KMS-11 (cell line): ENCODE results near the gene ADD3.

ENCODE experiments used
- H2AFZ ChIP-seq: fragments of 200-600 bp; sonication (generic); 2 replicates; pipeline ENCODE4 v1.6.1; 2016; ENCODE audit warnings: antibody characterized with exemption, mixed run types, low read depth
- H3K27ac ChIP-seq: fragments of 200-600 bp; sonication (generic); 2 replicates; pipeline ENCODE4 v1.6.1; 2016; ENCODE audit warnings: mild to moderate bottlenecking, mixed run types
- H3K27me3 ChIP-seq: fragments of 200-600 bp; sonication (generic); 2 replicates; pipeline ENCODE4 v1.6.1; 2017; ENCODE audit warnings: mild to moderate bottlenecking, low read depth, mixed run types, moderate library complexity; ENCODE audit not compliant: insufficient read depth
- H3K36me3 ChIP-seq: fragments of 200-600 bp; sonication (generic); 2 replicates; pipeline ENCODE4 v1.6.1; 2017; ENCODE audit warnings: mild to moderate bottlenecking, mixed run types; ENCODE audit not compliant: insufficient read depth
- H3K4me1 ChIP-seq: fragments of 200-600 bp; sonication (generic); 2 replicates; pipeline ENCODE4 v1.6.1; 2016; ENCODE audit warnings: mild to moderate bottlenecking, low read depth, mixed run types; ENCODE audit not compliant: poor library complexity, severe bottlenecking
- H3K4me2 ChIP-seq: fragments of 200-600 bp; sonication (generic); 2 replicates; pipeline ENCODE4 v1.7.0; 2016; ENCODE audit warnings: mild to moderate bottlenecking, mixed run types
- H3K4me3 ChIP-seq: fragments of 200-600 bp; sonication (generic); IDR thresholded peaks from 2 replicates; pipeline ENCODE4 v1.6.1; 2017; ENCODE audit warnings: low read depth, low read length, mixed read lengths; ENCODE audit not compliant: insufficient read depth
- H3K79me2 ChIP-seq: fragments of 200-600 bp; sonication (generic); 2 replicates; pipeline ENCODE4 v1.6.1; 2016; ENCODE audit warnings: low read depth, mixed run types; ENCODE audit not compliant: insufficient read depth
- H3K9ac ChIP-seq: fragments of 200-600 bp; sonication (generic); 2 replicates; pipeline ENCODE4 v1.6.1; 2016; ENCODE audit warnings: mild to moderate bottlenecking, mixed run types
- H4K20me1 ChIP-seq: fragments of 200-600 bp; sonication (generic); 2 replicates; pipeline ENCODE4 v1.6.1; 2016; ENCODE audit warnings: mild to moderate bottlenecking, mixed run types; ENCODE audit not compliant: insufficient read depth
- TF ChIP-seq, protein P1 (sequence below): fragments of 200-600 bp; sonication (generic); conservative IDR thresholded peaks from 2 replicates; pipeline ENCODE4 v1.6.1; 2017; ENCODE audit warnings: low read depth, mild to moderate bottlenecking, antibody characterized with exemption, low read length, moderate library complexity, mixed read lengths

The ADD3 gene

GRCh38 chr10:109971634-109972033, 36.1 kb upstream of the ADD3 start:
- no peak overlapping the region for H2AFZ ChIP-seq
- H3K27me3 ChIP-seq = no peaks in the 10 kb centered on the region
- H4K20me1 ChIP-seq = no peaks in the 10 kb centered on the region
- H3K36me3 ChIP-seq = no peaks in the 10 kb centered on the region
- no peaks in the 10 kb centered on the region for H3K79me2 ChIP-seq
- H3K4me1 ChIP-seq = no peaks in the 10 kb centered on the region
- H3K27ac ChIP-seq = no peak overlapping the region
- TF ChIP-seq, protein P1, sequence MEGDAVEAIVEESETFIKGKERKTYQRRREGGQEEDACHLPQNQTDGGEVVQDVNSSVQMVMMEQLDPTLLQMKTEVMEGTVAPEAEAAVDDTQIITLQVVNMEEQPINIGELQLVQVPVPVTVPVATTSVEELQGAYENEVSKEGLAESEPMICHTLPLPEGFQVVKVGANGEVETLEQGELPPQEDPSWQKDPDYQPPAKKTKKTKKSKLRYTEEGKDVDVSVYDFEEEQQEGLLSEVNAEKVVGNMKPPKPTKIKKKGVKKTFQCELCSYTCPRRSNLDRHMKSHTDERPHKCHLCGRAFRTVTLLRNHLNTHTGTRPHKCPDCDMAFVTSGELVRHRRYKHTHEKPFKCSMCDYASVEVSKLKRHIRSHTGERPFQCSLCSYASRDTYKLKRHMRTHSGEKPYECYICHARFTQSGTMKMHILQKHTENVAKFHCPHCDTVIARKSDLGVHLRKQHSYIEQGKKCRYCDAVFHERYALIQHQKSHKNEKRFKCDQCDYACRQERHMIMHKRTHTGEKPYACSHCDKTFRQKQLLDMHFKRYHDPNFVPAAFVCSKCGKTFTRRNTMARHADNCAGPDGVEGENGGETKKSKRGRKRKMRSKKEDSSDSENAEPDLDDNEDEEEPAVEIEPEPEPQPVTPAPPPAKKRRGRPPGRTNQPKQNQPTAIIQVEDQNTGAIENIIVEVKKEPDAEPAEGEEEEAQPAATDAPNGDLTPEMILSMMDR = no peak
- H3K4me2 ChIP-seq = no peak overlapping the region
- H3K9ac ChIP-seq = no peak overlapping the region
- H3K4me3 ChIP-seq = no peak overlapping the region

GRCh38 chr10:109972372-109973001, 35.3 kb upstream of the ADD3 start:
- no peak overlapping the region for H3K4me2 ChIP-seq
- no peak overlapping the region for H2AFZ ChIP-seq
- H3K9ac ChIP-seq = no peak overlapping the region
- H3K4me3 ChIP-seq = no peak overlapping the region
- no peaks in the 10 kb centered on the region for H3K4me1 ChIP-seq
- no peaks in the 10 kb centered on the region for H3K36me3 ChIP-seq
- no peak overlapping the region for H3K27ac ChIP-seq
- no peaks in the 10 kb centered on the region for H3K27me3 ChIP-seq
- H3K79me2 ChIP-seq = no peaks in the 10 kb centered on the region
- TF ChIP-seq, protein P1 = no peak
- H4K20me1 ChIP-seq = no peaks in the 10 kb centered on the region

DNA sequence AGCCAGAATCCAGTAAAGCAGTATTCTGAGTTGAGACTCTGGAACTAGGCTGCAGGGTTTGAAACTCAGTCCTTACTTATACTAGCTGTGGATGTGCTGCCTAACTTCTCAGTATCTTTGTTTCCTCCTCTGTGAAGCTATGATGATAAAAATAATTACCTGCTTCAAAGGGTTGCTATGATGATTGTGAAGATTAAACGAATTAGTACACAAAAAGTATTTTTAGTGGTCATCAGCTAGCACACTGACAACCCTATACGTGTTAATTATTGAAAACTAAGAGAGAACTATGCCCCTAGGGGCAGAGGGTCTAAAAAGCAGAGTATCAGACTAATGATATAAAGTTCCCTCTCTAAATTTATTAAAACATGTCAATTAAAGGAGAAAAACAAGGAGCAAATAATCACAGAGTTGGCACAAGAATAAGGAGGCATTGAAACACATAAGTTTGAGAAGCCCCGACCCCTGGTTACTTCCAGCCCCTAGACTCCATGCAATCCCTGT, 34.4 kb upstream of the ADD3 start:
- Histone ChIP-seq H2AFZ (no peak overlapping the region), H3K27ac (no peak overlapping the region), H3K36me3 (no peaks in the 10 kb centered on the region), H3K9ac (no peak overlapping the region), H4K20me1 (no peaks in the 10 kb centered on the region), H3K4me1 (peaks cover 4% of the 10 kb centered on the region), H3K4me2 (no peak overlapping the region), H3K27me3 (no peaks in the 10 kb centered on the region), H3K79me2 (no peaks in the 10 kb centered on the region), H3K4me3 (no peak overlapping the region)
- TF ChIP-seq, protein P1 = no peak

DNA sequence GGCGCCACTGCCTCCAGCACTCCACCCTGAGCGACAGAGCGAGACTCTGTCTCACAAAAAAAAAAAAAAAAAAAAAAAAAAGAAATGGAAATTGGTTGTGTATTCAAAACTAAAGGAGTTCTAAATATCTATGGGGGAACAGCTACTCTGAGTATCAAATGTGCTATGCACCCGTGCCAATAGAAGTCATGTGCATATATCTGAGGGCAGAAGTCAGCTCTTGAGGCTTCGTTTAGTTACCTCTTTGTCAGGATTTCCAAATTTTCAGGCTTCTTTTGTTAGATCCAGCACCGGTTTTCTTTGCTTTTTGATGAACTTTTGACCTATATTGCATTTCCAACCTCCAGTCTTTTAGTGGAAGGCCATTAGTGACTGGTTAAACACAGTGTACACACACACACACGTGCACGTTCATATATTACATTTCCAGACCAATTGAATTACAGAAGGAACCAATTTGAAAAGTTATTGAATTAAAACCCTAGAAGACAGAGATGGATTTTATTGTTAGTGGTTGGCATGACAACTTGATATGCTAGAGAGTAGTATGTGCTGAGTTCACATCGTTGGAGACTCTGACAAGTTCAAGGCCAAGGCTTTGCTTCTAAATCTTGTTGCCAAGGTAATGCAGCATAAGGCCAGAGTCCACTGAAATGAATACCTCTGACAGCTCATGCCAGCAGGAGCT, 33.1 kb upstream of the ADD3 start:
- H3K9ac ChIP-seq = no peak overlapping the region
- H3K27ac ChIP-seq = no peak overlapping the region
- H4K20me1 ChIP-seq = no peaks in the 10 kb centered on the region
- H3K4me2 ChIP-seq = no peak overlapping the region
- TF ChIP-seq, protein P1 = no peak
- H3K36me3 ChIP-seq = no peaks in the 10 kb centered on the region
- H3K79me2 ChIP-seq = no peaks in the 10 kb centered on the region
- no peak overlapping the region for H3K4me3 ChIP-seq
- no peaks in the 10 kb centered on the region for H3K27me3 ChIP-seq
- H2AFZ ChIP-seq = no peak overlapping the region
- H3K4me1 ChIP-seq = peaks cover 5% of the 10 kb centered on the region
